Hepatocyte (in vitro differentiated cells): ENCODE measurements around the gene OR13C8. TPM values are rescaled to one million over a fixed set of nuclear protein-coding genes. Genes with fewer than 3 reads are reported as not detected.

ENCODE experiments used
- DNase-seq: peaks from one replicate; pipeline ENCODE4 v3.0.0-alpha.2; 2016; ENCODE audit warnings: low spot score
- H2AFZ ChIP-seq: fragments of 200-600 bp; sonication (generic); 2 replicates; pipeline ENCODE4 v1.6.0; 2016; ENCODE audit warnings: antibody characterized with exemption, mild to moderate bottlenecking
- H3K27ac ChIP-seq: fragments of 200-600 bp; sonication (generic); 2 replicates; pipeline ENCODE4 v1.5.1; 2016; ENCODE audit warnings: mild to moderate bottlenecking
- H3K27me3 ChIP-seq: fragments of 200-600 bp; sonication (generic); 2 replicates; pipeline ENCODE4 v1.6.1; 2016
- H3K36me3 ChIP-seq: fragments of 200-600 bp; sonication (generic); replicated peaks from 2 replicates; pipeline ENCODE4 v1.5.1; 2016; ENCODE audit warnings: low read depth; ENCODE audit not compliant: insufficient read depth
- H3K4me1 ChIP-seq: fragments of 200-600 bp; sonication (generic); 2 replicates; pipeline ENCODE4 v1.5.1; 2016; ENCODE audit warnings: mild to moderate bottlenecking, moderate library complexity; ENCODE audit not compliant: insufficient read depth
- H3K4me2 ChIP-seq: fragments of 200-600 bp; sonication (generic); 2 replicates; pipeline ENCODE4 v1.6.0; 2016
- H3K4me3 ChIP-seq: fragments of 200-600 bp; sonication (generic); 2 replicates; pipeline ENCODE4 v1.5.1; 2016; ENCODE audit warnings: mild to moderate bottlenecking
- H3K79me2 ChIP-seq: fragments of 200-600 bp; sonication (generic); 2 replicates; pipeline ENCODE4 v1.6.0; 2017; ENCODE audit warnings: mild to moderate bottlenecking
- H3K9me2 ChIP-seq: fragments of 200-600 bp; sonication (generic); replicated peaks from 2 replicates; pipeline ENCODE4 v1.6.0; 2017; ENCODE audit warnings: mild to moderate bottlenecking; ENCODE audit not compliant: insufficient read depth
- H3K9me3 ChIP-seq: fragments of 200-600 bp; sonication (generic); 2 replicates; pipeline ENCODE4 v1.5.1; 2016; ENCODE audit warnings: low read depth, mild to moderate bottlenecking
- H4K20me1 ChIP-seq: fragments of 200-600 bp; sonication (generic); 2 replicates; pipeline ENCODE4 v1.6.0; 2016; ENCODE audit warnings: mild to moderate bottlenecking; ENCODE audit not compliant: insufficient read depth, poor library complexity, severe bottlenecking
- CTCF ChIP-seq: fragments of 200-600 bp; sonication (generic); IDR thresholded peaks from 2 replicates; pipeline ENCODE4 v1.5.1; 2016; ENCODE audit warnings: antibody characterized with exemption, mild to moderate bottlenecking; ENCODE audit not compliant: poor library complexity
- EZH2 ChIP-seq: fragments of 200-600 bp; sonication (generic); IDR thresholded peaks from 2 replicates; pipeline ENCODE4 v1.6.1; 2016; ENCODE audit warnings: antibody characterized with exemption, mild to moderate bottlenecking, borderline replicate concordance
- EZH2phosphoT487 ChIP-seq: fragments of 200-600 bp; sonication (generic); IDR thresholded peaks from one replicate; pipeline ENCODE4 v1.6.1; 2018; ENCODE audit warnings: antibody characterized with exemption, mild to moderate bottlenecking, low read depth, moderate library complexity; ENCODE audit not compliant: unreplicated experiment, severe bottlenecking
- WGBS: methylation state at CpG from one replicate; pipeline ENCODE4 v1.1.6; 2016; ENCODE audit warnings: low lambda C conversion rate; ENCODE audit errors: missing lambda C conversion rate; 5-methylcytosine and 5-hydroxymethylcytosine counted together
- polyA plus RNA-seq: library from polyadenylated mRNA; unstranded; fragments of >200 nt; fragmentation: Nextera tagmentation; extraction: Ambion mirVana; gene quantifications from 2 replicates; pipeline ENCODE4 v1.2.1, GENCODE V29; 2016
- total RNA-seq: library from RNA; depleted of rRNA; stranded (reverse); fragments of >200 nt; gene quantifications from 2 replicates; pipeline ENCODE4 v1.2.3, GENCODE V29; 2014

OR13C8 gene
- total and polyA plus RNA-seq, 2 experiments from 2014 or later = not detected

DNA sequence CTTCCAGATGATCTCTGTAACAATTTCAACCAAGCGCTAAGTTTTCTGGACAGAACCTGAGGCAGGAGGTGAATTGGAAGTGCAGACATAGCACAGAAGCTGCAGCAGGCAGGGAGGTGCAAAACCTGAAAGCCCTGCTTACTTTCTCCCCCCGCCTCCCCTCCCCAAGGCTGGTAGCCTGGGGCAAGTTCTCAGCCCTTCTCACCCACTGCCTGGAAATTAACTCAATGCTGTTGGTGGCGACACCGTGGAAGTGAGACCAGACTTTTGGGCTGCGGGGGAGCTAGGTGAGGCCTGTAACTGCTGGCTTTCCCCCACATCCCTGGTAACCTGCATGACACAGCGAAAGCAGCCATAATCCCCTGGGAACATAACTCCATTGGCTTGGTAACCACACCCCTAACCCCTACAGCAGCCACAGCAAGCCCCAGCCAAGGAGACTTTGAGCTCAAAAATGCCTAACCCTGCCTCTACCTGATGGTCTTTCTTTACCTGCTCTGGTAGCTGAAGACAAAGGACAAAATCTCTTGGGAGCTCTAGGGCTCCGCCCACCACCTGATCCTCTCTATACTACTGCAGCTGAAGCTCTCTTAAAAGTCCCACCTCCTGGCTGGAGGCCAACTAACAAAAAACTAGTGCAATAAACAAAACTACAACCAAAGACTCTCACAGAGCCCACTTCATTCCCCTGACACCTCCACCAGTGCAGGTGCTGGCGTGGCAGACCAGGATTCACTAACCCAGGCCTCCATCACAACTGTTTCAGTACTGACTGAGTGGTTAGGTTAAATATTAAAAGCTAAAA lies 11.9 kb upstream of the OR13C8 start:
- Histone ChIP-seq H3K27me3 (no peaks in the 10 kb centered on the region), H3K4me1 (no peaks in the 10 kb centered on the region), H3K27ac (no peak overlapping the region), H3K9me2 (no peaks in the 10 kb centered on the region), H3K4me2 (no peak overlapping the region), H3K36me3 (no peaks in the 10 kb centered on the region), H4K20me1 (no peaks in the 10 kb centered on the region), H3K9me3 (no peaks in the 10 kb centered on the region), H3K4me3 (no peak overlapping the region), H2AFZ (no peak overlapping the region), H3K79me2 (no peaks in the 10 kb centered on the region)
- WGBS = 84% methylated on average over 8 of the region's 8 CpGs
- DNase-seq = no peak
- TF ChIP-seq EZH2 = no peak

- Histone ChIP-seq H3K9me3 (no peaks in the 10 kb centered on the region), H3K9me2 (no peaks in the 10 kb centered on the region), H3K4me1 (no peaks in the 10 kb centered on the region), H4K20me1 (no peaks in the 10 kb centered on the region), H3K79me2 (no peaks in the 10 kb centered on the region), H3K27me3 (no peaks in the 10 kb centered on the region), H3K27ac (no peak overlapping the region), H3K4me2 (no peak overlapping the region), H3K4me3 (no peak overlapping the region), H3K36me3 (no peaks in the 10 kb centered on the region), H2AFZ (no peak overlapping the region)
- no peak for DNase-seq
- TF ChIP-seq EZH2phosphoT487 = no peak
- TF ChIP-seq EZH2 = no peak
- no peak for TF ChIP-seq CTCF
- WGBS = 40% methylated on average over 1 of the region's 1 CpG
Measured at GRCh38 chr9:104564358-104564757, 4.6 kb upstream of the OR13C8 start.

DNA sequence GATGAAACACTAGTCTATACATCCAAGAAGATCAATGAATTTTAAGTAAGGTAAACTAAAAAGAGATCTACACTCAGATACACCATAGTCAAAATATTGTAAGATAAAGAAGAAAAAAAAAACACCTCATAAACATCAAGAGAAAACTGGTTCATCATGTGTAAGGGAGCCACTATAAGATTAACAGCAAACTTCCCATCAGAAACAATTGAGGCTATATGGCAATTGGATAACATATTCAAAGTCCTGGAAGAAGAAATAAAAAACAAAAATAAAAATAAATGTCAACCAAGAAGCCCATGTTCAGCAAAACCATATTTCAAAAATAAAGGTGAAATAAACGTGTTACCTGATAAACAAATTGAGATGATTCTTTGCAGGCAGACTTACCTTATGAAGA lies 3.6 kb downstream of the OR13C8 start:
- H3K27ac ChIP-seq = no peak overlapping the region

More for the DNA sequence above, 3.6 kb downstream of the OR13C8 start:
- H3K9me2 ChIP-seq = no peaks in the 10 kb centered on the region
- WGBS = 69% methylated on average over 1 of the region's 1 CpG
- DNase-seq = no peak
- H3K4me2 ChIP-seq = no peak overlapping the region
- no peaks in the 10 kb centered on the region for H3K36me3 ChIP-seq
- no peak overlapping the region for H2AFZ ChIP-seq
- H3K79me2 ChIP-seq = no peaks in the 10 kb centered on the region
- H3K4me3 ChIP-seq = no peak overlapping the region
- H3K27me3 ChIP-seq = no peaks in the 10 kb centered on the region
- no peaks in the 10 kb centered on the region for H3K4me1 ChIP-seq
- no peaks in the 10 kb centered on the region for H4K20me1 ChIP-seq
- H3K9me3 ChIP-seq = no peaks in the 10 kb centered on the region
- TF ChIP-seq CTCF = no peak
- no peak for TF ChIP-seq EZH2
- TF ChIP-seq EZH2phosphoT487 = no peak
